GM12874 (cell line): ENCODE data around the gene TMEM74B.

Experiments
- CTCF ChIP-seq: IDR thresholded peaks from 2 replicates; pipeline ENCODE4 v1.5.1; 2011; ENCODE audit warnings: low read depth, mild to moderate bottlenecking, control low read depth, low read length, moderate library complexity; ENCODE audit not compliant: insufficient read depth

Gene TMEM74B

DNA sequence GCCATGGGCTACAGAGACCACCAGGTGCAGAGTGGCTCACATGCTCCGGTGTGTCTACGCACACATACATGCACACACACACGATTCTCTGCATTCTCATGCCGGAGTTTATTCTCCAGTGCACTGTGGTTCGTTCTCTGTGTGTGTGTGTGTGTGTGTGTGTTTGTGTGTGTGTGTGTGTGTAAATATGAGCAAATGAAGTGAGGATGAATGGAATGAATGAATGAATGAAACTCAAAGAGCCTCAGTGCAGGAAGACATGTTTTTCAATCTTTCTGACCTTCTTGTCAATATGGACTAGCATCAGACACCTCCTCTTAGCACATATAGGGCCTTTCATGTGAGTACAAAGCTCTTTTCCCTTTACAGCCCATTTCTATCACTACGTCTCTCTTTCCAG lies 1.6 kb downstream of the TMEM74B start:
- no peak for TF ChIP-seq CTCF

GRCh38 chr20:1182106-1182505 lies 2.7 kb downstream of the TMEM74B start:
- TF ChIP-seq CTCF: no peak

- no peak for TF ChIP-seq CTCF
These were observed 3.8 kb downstream of the TMEM74B start for GRCh38 chr20:1180949-1181348.

- no peak for TF ChIP-seq CTCF
These were observed 6.2 kb downstream of the TMEM74B start for GRCh38 chr20:1178623-1179022.

DNA sequence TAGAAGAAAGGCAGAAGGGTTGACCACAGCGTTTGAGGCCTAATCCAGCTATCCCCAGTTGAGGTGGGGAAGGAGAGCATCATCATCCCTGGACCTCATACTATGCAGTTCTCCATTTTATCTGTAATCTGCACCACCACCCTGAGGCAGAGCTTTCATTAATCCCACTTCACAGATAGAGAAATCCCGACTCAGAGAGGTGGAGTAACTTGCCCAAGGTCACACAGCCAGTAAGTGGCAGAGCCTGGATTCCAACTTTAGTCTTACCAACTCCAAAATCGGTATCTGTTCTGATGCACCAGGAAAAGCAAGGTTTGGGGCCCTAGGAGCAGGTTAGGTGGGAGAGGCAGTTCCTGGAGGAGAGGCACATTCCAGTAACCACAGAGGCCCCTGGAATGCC lies 6.7 kb downstream of the TMEM74B start:
- no peak for TF ChIP-seq CTCF

GRCh38 chr20:1177680-1178079 lies 7.1 kb downstream of the TMEM74B start:
- no peak for TF ChIP-seq CTCF

DNA sequence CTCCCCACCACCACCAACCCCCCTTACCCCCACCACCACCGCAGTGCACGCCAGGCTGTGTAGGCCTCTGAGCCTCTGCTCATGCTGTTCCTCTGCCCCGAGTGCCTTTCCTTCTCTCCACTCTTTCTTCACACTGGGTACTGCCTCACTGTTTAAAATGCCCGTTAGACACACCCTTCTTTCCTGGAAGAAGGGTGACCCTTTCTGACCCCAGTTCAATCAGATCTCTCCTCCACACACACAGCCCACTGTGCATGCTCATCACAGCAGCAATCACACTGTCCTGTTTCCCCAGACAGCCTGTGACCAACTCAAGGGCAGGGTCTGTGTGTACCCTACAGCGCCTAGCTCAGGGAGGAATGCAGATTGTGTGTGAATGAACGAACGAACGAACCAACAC lies 10.0 kb downstream of the TMEM74B start:
- no peak for TF ChIP-seq CTCF

- no peak for TF ChIP-seq CTCF
These were observed 11.1 kb downstream of the TMEM74B start for GRCh38 chr20:1173698-1174097.
